AML-193 (cell line): Measurements from ENCODE around the gene ADAMTS12.
"Not testable (repeated sequence)": the region's sequence is repeated elsewhere in the genome, so short reads cannot be mapped to it uniquely, and the experiment has no call there.

ENCODE experiments used
- DNase-seq, 2 experiments: peaks; one replicate each; lab custom pipeline; 2025; lab: John Stamatoyannopoulos, UW

ADAMTS12 gene

DNA sequence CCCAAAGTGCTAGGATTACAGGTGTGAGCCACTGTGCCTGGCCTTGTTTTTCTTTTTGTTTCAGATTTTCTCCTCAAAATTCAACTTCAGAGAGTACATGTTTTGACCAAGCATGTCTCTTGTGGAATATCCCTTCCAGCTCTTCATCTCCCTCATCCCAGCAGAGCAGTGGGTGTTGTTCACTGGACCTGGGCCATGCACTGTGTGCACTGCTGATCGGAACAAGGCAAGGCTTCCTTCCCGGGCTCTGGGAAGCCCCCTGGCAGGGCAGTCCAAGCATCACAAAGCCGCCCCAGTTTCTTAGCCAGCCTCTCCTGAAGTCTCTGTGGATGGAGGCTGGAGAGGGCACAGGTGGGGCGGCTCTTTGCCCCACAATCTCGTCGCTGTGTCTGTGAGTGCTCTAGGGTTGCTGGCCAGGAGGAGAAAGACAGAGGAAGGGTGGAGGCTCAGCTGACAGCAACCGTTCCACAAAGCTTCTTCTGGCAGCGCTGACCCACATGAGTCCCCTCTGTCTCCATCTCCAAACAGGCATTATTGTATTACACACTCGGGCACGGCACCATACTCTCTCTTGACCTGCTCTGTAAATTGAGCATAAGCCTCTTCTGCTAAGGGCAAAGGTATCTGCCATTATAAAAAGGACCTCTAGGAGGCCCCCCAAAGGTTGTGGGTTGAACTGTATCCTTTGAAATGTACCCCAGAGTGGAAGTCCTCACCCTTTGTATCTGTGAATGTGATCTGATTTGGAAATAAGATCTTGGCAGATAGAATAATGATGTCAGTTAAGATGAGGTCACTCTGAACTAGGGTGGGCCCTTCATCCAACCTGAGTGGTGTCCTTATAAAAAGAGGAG, 361.4 kb downstream of the ADAMTS12 start:
- no peak for DNase-seq

DNA sequence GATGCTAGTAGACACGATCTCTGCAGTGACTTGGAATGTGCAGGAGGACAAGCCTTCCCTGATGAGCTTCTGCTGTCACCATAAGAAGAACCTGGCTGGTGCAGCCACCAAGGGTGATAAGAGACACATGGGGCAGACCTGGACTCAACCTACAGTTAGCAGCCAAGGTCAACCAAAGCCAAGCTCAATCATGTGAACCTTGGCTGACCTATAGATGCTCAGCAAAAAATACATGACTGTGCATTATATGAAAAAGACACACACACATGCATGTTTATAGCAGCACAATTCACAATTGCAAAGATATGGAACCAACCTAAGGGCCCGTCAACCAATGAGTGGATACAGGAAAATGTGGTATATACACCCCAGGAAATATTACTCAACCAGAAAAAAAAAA, 364.1 kb downstream of the ADAMTS12 start:
- no peak for DNase-seq

DNA sequence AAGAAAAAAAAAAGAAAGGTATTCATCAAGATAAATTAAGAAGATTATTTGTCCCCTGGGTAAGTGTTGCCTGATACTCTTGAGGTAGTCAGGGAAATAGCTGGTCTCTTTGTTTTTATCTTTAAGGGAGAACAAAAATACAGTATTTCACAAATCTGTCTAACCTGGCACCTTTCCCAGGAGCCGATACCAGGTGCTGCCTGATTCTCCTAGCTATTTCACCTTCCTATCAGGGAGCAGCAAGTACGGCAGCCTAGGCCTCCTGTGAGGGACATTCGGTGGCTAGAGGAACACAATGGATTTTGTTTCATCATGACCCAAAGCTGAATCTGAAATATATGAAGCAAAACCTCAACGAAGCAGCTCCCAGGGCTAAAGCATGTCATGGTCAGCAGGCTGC, 365.0 kb downstream of the ADAMTS12 start:
- DNase-seq, result no peak

DNA sequence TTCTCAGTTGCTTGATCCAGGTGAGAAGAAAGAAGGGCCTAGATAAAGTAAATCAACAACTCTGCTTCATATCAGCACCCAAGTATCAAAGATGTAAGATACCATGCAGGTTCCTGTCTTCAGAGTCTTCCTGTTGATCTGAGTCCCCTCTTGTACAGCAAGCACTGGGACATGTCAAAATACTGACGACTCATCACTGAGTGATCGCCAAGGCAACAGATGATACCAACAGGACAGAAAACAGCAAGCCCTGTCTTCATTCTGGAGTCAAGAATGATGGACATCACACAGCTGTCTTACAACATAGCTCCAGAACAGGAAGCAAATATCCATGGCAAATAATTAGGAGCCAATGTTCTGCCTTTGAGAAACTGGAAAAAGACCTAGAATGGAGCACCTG, 367.3 kb downstream of the ADAMTS12 start:
- DNase-seq, result no peak

DNA sequence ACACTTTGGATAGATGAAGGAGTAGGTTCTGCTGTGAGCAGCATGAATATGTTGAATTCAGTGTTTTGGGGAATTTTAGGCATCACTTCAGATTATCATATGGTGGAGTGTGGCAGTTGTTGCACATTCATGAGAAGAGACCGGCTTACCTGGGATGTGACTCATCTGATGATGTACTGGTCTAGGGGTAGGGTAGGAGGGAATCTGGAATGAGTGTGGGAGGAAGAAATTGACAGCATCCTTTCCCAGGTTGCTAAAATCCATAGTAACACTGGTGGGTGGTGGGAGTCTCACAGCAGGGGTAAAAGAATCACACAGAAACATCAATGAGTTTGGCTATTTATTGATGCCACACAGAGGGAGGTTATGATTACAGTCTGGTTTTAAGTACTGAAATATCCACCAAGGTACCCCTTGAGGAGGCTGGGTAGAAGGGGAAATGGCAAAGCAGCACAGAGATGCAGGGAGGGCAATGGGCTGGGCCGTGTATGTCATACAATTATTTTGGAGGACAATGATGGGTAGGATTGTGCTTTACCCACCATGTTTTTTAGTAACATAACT, 368.5 kb downstream of the ADAMTS12 start:
- DNase-seq, result no peak

DNA sequence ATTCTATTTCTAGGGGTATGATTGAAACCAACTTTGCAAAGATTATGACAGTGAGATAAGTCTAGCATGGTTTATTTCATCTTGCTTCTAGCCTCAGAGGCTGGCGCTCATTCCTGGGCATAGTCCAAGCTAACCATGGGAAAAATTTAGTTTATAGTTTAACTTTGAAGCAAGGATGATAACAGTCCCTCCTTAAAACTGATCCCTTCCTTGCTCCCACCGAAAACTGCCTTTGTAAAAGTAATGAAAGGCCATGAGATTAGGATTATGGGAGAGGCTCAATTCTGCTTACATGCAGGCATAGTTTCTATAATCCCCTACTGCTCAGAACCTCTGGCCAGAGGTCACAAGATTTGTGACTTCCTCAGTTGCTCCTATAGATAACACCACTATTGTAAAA, 375.4 kb downstream of the ADAMTS12 start:
- DNase-seq, result no peak

DNA sequence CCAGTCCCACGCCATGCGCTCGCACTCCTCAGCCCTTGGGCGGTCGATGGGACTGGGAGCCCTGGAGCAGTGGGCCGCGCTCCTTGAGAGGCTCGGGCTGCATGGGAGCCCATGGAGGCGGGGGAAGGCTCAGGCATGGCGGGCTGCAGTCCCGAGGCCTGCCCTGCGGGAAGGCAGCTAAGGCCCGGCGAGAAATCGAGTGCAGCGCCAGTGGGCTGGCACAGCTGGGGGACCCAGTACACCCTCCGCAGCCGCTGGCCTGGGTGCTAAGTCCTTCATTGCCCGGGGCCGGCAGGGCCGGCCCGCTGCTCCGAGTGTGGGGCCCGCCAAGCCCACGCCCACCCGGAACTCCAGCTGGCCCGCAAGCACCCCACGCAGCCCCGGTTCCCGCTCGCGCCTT, 376.4 kb downstream of the ADAMTS12 start:
- DNase-seq, result not testable (repeated sequence)

DNA sequence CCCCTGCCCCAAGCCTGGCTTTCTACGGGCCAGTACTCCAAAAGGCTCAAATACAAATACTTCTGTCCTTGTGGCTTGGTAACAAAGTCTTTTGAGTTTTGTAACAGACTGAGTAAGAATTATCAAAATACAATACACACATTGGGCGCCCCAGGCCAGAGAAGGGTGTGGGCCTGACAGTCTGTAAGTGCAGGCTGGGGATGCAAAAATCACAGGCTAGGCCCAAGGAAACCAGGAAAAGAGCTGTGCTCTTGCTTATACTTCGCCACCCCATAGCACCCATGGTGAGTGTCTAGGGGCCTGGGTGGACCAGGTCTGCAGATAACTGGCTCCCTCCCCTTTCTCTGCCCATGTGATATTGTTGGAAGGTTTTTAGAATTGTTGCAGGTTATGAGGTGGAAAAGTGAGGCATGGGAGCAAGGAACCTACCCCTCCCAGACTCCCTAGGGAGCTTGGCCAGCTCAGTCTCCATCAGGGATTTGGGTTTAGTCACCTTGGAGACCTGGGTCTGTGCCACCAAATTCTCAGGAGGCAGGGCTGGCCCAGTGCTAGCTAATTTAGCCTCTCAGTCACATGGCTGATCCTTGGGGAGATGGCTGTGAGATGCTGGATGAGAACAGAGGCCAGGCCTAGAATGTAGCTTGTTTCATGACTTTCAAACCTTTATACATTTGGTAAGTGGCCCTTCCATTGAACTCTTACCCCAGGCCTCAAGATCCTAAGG, 378.2 kb downstream of the ADAMTS12 start:
- DNase-seq, result no peak

DNA sequence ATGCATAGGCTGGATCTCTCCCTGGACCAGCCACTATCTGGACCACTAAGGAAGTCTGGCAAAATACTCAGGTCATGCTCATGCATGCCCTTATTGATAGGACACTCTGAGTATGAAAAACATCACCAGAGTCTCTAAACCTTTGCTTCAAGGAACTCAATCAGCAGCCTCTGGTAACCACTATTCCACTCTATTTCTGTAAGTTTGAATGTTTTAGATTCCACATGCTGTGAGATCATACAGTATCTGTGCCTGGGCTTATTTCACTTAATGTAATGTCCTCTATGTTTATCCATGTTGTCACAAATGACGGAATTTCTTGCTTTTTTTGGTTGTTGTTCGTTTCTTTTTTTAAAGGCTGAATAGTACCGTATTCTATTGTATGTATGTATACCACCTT, 382.8 kb downstream of the ADAMTS12 start:
- DNase-seq, result no peak

DNA sequence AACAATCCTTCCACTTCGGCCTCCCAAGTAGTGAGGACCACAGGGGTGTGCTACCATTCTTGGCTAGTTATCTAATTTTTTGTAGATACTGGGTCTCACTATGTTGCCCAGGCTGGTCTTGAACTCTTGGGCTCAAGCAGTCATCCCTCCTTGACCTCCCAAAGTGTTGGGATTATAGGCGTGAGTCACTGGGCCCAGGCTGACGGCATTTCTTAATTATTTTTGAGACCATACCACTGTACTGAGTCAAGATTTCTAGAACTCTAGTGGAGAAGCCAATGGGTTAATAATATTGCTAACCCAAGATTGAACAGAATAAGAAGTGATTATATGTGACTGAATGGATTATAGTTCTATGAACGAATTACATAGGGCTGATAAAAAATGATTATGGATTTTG, 384.4 kb downstream of the ADAMTS12 start:
- DNase-seq, result no peak

DNA sequence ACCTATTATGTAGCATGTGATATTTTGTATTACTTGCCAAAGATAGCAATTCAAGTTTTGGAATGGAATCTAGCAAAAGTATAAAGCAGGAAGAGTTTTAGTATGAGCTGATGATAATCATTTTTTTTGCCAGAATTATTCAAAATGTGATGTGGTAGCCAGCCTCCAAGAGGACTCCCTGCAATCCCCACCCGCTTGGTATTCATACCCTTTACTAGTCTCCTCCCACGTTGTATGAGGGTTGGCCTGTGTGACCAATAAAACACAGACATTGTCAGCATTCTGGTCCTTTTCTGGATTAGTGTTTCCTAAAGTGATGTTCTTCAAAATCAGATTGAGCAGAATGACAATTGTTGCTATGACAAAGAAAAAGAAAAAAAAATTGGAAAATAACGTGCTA, 387.2 kb downstream of the ADAMTS12 start:
- DNase-seq, result no peak

DNA sequence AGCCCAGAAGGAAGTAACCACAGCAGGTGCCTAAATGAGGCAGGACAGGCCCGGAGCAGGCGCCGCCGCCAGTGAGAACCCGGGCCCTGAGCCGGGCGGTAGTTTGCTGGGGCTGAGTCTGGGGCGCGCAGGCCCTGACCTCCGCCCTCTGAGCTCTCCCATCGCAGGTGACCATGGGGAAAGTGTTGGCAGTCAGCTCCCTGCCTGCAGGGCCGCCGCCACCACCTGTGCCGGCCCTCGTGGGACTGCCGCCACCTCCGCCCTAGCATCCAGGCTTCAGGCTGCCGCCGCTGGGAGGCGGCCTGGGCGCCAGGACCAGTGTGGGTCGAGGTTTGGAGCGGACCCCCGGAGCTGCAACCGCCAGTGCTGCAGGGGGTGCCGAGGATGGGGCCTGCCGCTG, 389.9 kb downstream of the ADAMTS12 start:
- no peak for DNase-seq

DNA sequence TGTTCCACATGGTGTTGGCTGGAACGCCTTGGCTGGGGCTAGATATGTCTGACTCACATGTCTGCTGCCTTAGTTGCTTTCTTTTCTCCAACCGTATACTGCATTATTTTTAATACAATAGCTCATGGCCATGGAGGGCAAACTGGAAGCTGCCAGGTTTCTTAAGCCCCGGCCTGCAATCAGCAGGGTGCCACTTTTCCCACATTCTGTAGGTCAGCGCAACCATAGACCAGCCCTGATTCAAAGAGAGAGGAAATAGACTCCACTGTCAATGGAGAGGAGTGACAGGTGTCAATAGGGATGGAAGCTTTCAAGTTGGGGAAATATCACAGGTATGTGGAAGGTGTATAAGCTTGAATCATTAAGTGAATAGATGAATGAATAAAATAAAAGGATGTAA, 390.5 kb downstream of the ADAMTS12 start:
- no peak for DNase-seq

DNA sequence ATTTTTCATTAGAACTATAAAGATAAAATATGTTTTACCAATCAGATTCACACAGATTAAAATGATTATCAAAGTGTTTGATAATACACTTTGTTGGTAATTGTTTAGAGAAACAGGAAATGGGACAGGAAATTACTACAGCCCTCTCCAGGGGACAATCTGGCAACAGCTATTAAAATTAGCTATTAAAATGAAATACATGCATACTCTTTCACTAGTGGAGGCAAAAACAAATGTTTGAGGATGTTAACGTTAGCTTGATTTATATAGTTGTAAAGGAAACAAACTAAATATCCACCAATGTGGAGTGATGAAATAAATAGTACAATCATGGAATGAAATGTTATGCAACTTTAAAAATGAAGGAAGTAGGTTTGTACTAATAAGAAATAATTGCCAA, 397.3 kb downstream of the ADAMTS12 start:
- DNase-seq, result no peak

DNA sequence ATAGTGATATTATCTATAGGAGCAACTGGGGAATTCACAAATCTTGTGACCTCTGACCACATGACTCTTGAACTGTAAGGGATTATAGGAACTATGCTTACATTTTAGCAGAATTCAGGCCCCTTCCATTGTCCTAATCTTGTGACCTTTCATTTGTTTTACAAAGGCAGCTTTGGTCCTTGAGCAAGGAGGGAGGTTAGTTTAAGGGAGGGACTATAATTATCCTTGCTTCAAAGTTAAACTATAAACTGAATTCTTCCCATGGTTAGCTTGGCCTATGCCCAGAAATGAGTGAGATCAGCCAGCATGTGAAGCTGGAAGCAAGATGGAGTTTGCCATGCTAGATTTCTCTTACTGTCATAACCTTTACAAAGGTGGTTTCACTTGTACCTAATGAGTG, 399.8 kb downstream of the ADAMTS12 start:
- no peak for DNase-seq

DNA sequence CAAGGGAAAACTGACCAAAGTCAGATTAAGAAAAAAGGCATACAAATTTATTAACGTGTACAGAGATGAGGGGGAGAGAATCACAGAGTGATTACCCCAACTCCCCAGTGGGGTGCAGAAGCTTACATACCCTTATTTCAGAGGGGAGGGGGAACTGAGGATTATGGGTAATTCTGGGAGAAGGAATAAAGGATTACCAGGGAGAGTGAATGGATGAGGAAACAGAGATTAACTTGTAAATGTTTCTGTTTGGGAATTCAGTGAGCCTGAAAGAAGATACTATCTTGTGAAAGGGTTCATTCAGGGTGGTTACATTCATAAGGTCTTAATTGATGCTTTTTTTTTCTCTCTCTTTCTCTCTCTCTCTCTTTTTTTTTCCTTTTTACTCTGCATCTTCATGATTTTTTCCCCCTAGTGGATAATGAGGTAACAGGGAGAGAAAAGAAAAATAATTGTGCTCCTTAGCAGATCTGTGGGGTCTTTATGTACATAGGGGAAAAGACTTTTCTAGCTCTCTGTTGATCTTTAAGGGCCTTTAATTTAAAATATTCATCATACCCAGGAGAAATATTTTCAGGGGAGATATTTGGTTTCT, 401.6 kb downstream of the ADAMTS12 start:
- no peak for DNase-seq

DNA sequence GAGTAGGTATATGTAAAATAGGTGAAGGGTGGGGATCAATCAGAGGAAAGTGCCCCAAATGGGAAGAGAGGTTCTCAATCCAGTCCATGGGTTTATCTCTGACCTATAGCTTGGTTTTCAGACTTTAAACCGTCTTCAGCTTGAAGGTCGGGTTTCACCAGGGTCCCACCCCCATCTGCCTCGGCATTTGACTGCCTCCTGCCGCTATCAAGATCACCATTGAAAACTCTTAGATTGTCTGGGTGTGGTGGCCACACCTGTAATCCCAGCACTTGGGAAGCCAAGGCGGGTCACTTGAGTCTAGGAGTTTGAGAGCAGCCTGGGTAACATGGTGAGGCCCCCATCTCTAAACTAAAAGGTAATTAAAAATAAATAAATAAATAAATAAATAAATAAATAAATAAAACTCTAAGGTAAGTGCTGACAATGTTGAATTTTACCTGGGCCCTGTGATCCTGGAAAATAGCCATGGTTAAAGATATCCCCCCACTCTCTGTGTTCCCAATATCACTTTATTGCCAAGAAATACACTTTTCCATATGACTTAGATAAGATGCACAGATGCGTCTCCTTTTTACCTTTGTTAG, 402.2 kb downstream of the ADAMTS12 start:
- no peak for DNase-seq

DNA sequence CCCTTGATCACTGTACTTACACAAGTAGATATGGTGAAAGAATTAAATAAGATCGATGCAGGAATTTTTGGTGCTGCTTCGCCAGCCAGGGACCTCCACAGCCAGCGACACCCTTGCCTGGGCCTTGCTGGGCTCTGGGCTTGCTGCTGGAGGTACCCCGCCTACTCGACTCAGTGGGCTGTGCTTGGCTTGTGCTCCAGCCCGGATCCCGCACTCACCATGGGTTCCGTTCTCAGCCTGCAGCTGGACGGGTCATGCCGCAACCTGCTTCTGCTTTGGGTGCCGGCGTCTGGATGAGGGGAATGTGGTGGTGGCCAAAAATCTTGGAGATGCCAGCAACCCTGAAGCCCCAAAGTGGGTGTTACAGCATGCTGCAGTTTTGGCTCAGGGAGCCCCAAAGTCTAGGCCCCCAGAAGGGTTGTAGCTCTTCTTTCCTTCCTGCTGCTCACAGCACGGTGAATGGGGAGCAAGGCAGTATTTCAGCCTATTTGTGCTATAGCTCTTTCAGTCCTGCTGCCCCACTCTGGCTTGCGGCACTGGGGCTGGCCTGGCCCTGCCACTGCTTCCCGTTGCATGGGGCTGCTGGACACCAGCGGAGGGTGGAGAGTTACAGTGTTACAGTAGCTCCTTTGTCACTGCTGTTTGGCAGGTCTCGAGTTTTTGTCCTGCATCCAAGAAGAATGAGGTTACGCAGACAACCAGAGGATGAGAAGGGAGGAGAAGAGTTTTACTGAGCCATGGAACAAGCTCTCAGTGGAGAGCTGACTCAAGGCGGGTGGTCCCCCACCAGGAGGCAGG, 403.0 kb downstream of the ADAMTS12 start:
- no peak for DNase-seq

DNA sequence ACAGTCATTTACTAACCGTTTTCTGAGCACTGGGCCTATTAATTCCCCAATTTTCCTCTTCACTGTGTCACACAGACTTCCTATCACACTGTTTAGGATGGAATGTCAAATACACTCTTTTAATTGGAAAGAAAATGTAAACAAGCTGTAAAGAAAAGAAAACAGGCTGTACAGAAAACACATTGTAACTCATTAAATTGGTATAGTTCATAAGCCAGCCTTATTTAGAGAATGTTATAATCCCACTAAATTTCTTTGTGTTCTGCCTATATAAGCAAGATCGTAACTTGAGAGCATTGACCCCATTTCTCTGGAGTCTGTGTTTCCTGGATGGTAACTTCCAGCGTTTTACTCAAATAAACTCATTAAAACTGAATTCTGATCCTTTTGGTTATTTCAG, 404.6 kb downstream of the ADAMTS12 start:
- DNase-seq, result no peak

DNA sequence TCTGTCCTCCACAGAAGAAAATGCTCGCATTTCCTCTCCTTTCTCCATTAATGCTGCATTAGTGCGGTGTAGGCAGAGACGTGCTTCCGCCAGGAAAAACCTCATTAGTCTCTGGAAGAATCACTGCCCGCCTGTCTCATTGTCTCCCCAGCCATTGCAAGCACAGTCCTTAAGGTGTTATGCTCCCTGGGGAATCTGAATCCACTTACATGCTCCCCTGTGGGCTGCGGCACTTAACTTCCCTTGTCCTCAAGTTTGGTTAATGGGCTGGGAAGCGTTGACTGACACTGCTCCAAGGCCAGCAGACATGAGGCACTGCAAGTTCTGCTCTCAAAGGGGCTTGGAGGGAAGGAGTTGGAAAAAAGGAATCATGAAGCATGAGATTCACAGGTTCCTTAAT, 409.5 kb downstream of the ADAMTS12 start:
- DNase-seq, result no peak

DNA sequence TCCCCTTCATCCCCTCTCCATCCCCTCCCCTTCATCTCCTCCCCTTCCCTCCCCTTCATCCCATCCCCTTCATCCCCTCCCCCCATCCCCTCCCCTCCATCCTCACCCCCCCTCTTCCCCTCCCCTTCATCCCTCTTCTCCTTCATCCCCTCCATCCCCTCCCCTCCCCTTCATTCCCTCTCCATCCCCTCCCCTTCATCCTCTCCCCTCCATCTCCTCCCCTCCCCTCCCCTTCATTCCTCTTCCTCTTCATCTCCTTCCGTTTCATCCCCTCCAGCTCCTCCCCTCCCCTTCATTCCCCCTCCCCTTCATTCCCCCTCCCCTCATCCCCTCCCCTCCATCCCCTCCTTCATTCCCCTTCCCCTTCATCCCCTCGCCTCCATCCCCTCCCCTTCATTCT, 410.9 kb downstream of the ADAMTS12 start:
- no peak for DNase-seq

DNA sequence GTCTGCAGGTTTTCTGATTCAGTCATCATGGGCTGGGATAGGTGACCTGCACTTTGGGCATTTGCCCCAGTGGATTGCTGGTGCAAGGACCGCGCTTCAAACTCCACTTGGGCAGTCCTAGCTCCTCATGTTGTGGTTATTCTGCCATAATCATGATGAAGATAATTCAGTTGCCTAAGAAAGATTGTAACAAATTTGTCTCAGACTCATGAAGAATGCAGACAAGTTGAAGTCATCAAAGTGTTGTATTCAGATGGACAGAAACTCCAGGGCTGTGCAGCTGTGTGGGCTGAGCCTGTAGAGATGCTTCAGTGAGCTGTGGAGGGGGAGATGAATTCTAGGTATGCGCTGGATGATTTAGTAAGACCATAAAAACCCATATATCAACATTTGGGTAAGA, 412.5 kb downstream of the ADAMTS12 start:
- no peak for DNase-seq
